Measurements from ENCODE around the gene DEPP1. TPM values are rescaled to one million over a fixed set of nuclear protein-coding genes. Genes with fewer than 3 reads are reported as not detected.

Gene DEPP1
- total RNA-seq, 1 experiment from 2014 or later = 3.8 TPM

- ChIA-PET CTCF (interaction anchor here (1.7 kb wide), 1 partner anchor 27 kb away, joined by 4 read pairs; no protein-coding TSS in a partner anchor), POLR2A (no interaction called here), RAD21 (ENCODE audit: low non-redundant PET in 1 of 2, low total read pairs in 2 of 2, uncharacterized antibody in 2 of 2, unreplicated experiment in 2 of 2) (no interaction called here)
- peak overlapping the region in 1 of 2 experiments; percentile 92; a peak in 3 of 4 replicates for H3K4me3 ChIP-seq (replicated peaks in 1 of 2; ENCODE audit: low read depth in 1 of 2, low read length in 2 of 2)
- no peaks in the 10 kb centered on the region for H3K9me2 ChIP-seq (ENCODE audit: insufficient read depth)
- H3K27me3 ChIP-seq (ENCODE audit: insufficient read depth, low read length) = no peaks in the 10 kb centered on the region
- no peaks in the 10 kb centered on the region for H3K79me2 ChIP-seq (ENCODE audit: insufficient read depth, low read length)
- peak overlapping the region; percentile 98 for H3K4me2 ChIP-seq (ENCODE audit: low read length)
- H4K20me1 ChIP-seq (ENCODE audit: insufficient read depth) = no peaks in the 10 kb centered on the region
- no peak overlapping the region; the same call in 1 of the 2 replicates for H3K27ac ChIP-seq (ENCODE audit: low read depth, low read length)
- intact Hi-C loops (cut with micrococcal nuclease) = no loop called here
- BruUV-seq (replicated peaks) = no TSS peak
- DNase-seq (ENCODE audit: low read depth, low spot score) (no peak), ATAC-seq (no peak)
- no peaks in the 10 kb centered on the region for H3K9me3 ChIP-seq (ENCODE audit: control insufficient read depth in 1 of 2, insufficient read depth in 1 of 2, low read depth in 1 of 2, low read length in 2 of 2)
- peaks cover 3 to 17% of the 10 kb centered on the region in 2 experiments; a peak in 3 of 4 replicates for H3K4me1 ChIP-seq (ENCODE audit: control insufficient read depth in 1 of 2, insufficient read depth in 2 of 2, low read length in 2 of 2)
- no peak for TF ChIP-seq TCF7L2 (IDR thresholded peaks at IDR 0.05; ENCODE audit: borderline replicate concordance, extremely low read depth, insufficient read depth, insufficient read length)
- TF ChIP-seq FOSL1 (IDR thresholded peaks at IDR 0.05; ENCODE audit: low read depth) = no peak
- TF ChIP-seq SP1 (IDR thresholded peaks at IDR 0.05; ENCODE audit: low read depth) = no peak
- no peak for TF ChIP-seq SIN3A (IDR thresholded peaks at IDR 0.05; ENCODE audit: low read depth)
- TF ChIP-seq SRF (IDR thresholded peaks at IDR 0.05; ENCODE audit: low read depth) = no peak
- no peak for TF ChIP-seq CBX3 (IDR thresholded peaks at IDR 0.05; ENCODE audit: low read depth)
- no peak for TF ChIP-seq YY1 (IDR thresholded peaks at IDR 0.05; ENCODE audit: extremely low read depth, insufficient replicate concordance, low read depth, low read length)
- TF ChIP-seq POLR2AphosphoS5 (IDR thresholded peaks at IDR 0.05; ENCODE audit: low read depth, low read length) = no peak
- no peak for TF ChIP-seq ZFX (IDR thresholded peaks at IDR 0.05)
- TF ChIP-seq RAD21 (IDR thresholded peaks at IDR 0.05; ENCODE audit: low read depth) = no peak
- TF ChIP-seq, protein P1, sequence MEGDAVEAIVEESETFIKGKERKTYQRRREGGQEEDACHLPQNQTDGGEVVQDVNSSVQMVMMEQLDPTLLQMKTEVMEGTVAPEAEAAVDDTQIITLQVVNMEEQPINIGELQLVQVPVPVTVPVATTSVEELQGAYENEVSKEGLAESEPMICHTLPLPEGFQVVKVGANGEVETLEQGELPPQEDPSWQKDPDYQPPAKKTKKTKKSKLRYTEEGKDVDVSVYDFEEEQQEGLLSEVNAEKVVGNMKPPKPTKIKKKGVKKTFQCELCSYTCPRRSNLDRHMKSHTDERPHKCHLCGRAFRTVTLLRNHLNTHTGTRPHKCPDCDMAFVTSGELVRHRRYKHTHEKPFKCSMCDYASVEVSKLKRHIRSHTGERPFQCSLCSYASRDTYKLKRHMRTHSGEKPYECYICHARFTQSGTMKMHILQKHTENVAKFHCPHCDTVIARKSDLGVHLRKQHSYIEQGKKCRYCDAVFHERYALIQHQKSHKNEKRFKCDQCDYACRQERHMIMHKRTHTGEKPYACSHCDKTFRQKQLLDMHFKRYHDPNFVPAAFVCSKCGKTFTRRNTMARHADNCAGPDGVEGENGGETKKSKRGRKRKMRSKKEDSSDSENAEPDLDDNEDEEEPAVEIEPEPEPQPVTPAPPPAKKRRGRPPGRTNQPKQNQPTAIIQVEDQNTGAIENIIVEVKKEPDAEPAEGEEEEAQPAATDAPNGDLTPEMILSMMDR (IDR thresholded peaks at IDR 0.05 in 2 of 3, conservative IDR thresholded peaks at IDR 0.05 in 1 of 3; ENCODE audit: borderline replicate concordance in 1 of 3, insufficient read depth in 1 of 3, low read depth in 2 of 3, low read length in 2 of 3) = no peak
- no peak for TF ChIP-seq ELF1 (IDR thresholded peaks at IDR 0.05; ENCODE audit: borderline replicate concordance, low read depth)
- TF ChIP-seq, protein P2, sequence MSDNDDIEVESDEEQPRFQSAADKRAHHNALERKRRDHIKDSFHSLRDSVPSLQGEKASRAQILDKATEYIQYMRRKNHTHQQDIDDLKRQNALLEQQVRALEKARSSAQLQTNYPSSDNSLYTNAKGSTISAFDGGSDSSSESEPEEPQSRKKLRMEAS (IDR thresholded peaks at IDR 0.05) = no peak
- peak overlapping the region; percentile 35 for H2AFZ ChIP-seq (ENCODE audit: low read depth, low read length, poor library complexity, severe bottlenecking)
- 0 out of 2 replicates have a peak overlapping the region, but pooled peaks have one; percentile 23 for H3K9ac ChIP-seq (ENCODE audit: low read length)
- no peaks in the 10 kb centered on the region for H3K36me3 ChIP-seq (ENCODE audit: control insufficient read depth in 1 of 2, insufficient read depth in 2 of 2, low read length in 2 of 2)
These were observed 18.5 kb downstream of the DEPP1 start for GRCh38 chr10:44960088-44960460.
